GM12874 (cell line): Measurements from ENCODE around the gene GARIN3.

Experiments used
- TF ChIP-seq, protein P1 (sequence below): IDR thresholded peaks from 2 replicates; pipeline ENCODE4 v1.5.1; 2011; ENCODE audit warnings: low read depth, mild to moderate bottlenecking, control low read depth, low read length, moderate library complexity; ENCODE audit not compliant: insufficient read depth

GARIN3 gene

DNA sequence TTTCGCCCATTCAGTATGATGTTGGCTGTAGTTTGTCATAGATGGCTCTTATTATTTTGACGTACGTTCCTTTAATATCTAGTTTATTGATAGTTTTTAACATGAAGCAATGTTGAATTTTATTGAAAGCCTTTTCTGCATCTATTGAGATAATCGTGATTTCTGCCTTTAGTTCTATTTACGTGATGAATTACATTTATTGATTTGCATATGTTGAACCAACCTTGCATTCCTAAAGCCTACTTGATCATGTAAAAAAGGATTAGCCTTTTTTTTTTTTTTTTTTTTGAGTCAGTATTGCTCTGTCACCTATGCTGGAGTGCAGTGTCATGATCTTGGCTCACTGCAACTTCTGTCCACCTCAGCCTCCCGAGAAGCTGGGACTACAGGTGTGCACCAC lies 39.6 kb upstream of the GARIN3 start:
- TF ChIP-seq, protein P1, sequence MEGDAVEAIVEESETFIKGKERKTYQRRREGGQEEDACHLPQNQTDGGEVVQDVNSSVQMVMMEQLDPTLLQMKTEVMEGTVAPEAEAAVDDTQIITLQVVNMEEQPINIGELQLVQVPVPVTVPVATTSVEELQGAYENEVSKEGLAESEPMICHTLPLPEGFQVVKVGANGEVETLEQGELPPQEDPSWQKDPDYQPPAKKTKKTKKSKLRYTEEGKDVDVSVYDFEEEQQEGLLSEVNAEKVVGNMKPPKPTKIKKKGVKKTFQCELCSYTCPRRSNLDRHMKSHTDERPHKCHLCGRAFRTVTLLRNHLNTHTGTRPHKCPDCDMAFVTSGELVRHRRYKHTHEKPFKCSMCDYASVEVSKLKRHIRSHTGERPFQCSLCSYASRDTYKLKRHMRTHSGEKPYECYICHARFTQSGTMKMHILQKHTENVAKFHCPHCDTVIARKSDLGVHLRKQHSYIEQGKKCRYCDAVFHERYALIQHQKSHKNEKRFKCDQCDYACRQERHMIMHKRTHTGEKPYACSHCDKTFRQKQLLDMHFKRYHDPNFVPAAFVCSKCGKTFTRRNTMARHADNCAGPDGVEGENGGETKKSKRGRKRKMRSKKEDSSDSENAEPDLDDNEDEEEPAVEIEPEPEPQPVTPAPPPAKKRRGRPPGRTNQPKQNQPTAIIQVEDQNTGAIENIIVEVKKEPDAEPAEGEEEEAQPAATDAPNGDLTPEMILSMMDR: no peak

DNA sequence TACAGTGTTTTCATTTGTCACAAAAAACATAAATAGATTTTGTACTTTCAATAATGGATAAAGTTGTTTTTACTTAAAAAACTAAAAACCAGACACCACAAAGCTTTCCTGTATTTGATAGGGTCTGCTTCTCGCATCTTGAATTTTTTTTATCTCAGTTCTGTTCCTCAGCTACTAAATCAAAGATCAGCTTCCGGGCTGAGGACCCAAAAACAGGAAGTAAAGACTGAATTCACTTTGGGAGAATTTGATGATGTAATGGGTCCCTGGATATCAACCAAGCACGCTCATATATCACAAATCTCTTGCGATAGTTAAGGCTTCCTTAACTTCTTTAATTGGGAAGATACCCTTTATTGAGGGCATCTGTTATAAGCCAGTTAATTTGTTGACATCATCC lies 38.7 kb upstream of the GARIN3 start:
- TF ChIP-seq, protein P1: no peak

DNA sequence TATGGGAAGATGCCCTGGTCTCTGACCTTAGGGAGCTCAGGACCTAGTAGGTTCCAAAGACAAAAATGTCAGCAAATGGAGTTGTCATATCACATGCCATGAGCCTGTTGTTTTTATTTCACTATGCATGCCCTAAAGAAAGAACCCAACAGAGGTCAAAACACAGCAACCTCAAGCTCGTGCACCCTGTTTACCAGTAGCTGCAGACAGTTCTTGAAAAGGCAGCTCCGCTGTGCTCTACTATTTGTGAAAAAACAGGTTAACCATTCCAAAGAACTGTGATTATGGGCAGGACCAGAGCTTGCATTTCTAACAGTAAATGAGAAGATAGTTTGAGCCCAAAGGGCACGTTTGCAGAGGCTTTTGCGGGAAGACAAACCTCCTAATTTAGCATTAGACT lies 37.4 kb upstream of the GARIN3 start:
- TF ChIP-seq, protein P1: no peak

DNA sequence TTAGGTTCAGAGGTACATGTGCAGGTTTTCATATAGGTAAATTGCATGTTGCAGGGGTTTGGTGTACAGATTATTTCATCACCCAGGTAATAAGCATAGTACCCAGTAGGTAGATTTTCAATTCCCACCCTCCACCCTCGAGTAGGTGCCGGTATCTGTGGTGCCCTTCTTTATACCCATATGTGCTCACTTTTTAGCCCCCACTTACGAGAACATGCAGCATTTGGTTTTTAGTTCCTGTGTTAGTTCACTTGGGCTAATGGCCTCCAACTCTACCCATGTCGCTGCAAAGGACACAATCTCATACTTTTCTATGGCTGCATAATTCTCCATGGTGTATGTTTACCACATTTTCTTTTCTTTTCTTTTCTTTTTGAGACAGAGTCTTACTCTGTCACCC lies 35.8 kb upstream of the GARIN3 start:
- TF ChIP-seq, protein P1: no peak

DNA sequence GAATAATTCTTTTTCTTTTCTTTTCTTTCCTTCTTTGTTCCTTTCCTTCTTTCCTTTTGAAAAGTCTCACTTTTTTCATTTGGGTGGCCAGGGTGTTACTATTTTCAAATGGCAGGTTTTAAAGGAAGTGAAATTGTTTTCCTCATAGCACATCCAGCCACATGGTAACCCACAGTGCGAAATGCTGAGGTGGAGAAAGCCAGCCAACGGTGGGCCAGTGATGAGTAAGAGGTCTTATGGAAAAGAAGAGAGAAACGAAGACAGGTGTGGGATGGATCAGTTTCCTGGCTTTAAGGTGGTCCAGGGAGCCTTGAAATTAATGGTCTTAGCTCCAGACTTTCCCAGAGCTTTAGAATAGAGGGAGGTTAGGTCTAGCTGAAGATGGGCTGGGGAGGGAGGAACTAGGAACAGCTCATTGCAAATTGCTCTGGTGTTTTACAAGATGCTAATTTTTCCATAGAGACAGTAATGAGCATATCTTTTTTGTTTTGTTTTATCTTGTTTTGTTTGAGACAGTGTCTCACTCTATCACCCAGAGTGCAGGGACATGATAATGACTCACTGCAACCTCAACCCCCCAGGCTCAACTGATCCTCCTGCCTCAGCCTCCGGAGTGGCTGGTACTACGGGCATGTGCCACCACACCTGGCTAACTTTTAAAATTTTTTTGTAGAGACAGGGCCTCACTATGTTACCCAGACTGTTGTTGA lies 32.4 kb upstream of the GARIN3 start:
- TF ChIP-seq, protein P1: no peak

DNA sequence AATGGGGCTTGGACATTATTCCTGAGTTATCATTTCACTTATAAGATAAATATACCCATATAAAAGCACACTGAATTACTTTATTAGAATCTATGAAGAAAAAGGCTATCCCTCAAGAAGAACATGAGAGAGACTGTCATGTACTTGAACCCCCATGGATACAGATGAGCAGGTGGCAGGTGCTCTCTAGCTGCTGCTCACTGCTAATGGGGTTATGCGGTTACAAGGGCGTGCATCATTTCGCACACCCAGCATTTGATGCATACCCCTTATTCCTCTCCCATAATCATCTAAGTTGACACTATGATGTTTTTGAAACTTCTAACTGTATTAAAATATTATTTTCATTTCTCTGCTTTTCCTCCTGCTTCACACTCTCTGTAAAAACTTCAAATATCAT lies 31.0 kb upstream of the GARIN3 start:
- TF ChIP-seq, protein P1: no peak

DNA sequence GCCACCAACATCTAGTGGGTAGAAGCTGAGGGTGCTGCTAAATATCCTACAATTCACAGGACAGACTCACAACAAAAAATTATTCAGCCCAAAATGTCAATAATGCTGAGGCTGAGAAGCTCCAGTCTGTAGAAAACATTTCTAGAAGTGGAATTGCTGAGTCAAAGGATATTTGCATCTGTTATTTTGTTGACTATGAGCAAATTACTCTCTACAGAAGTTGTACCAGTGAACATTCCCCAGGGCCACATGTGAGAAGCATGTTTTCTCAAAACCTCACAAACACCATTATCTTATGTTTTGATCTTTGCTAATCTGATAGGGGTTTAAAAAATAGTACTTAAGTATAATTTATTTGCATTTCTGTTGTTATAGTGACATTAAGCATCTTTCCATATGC lies 30.0 kb upstream of the GARIN3 start:
- TF ChIP-seq, protein P1: no peak
